GM12878 (cell line): Measurements from ENCODE around the gene GGT7. TPM values are rescaled to one million over a fixed set of nuclear protein-coding genes. Genes with fewer than 3 reads are reported as not detected.

ENCODE experiments used
- ATAC-seq: fragments of 200-7000 bp; cut with Tn5 transposase; 3 replicates; pipeline ENCODE4 v1.9.1; 2020; ENCODE audit warnings: mild to moderate bottlenecking, moderate library complexity
- BruUV-seq: library from RNA; stranded (reverse); fragments of 400-500 nt; replicated peaks from 2 replicates; lab custom pipeline; 2021; lab: Mats Ljungman, UMichigan
- CTCF ChIA-PET: fragments of 300-600 bp; sonication (Branson Sonifier 250); formaldehyde crosslinking; extraction: SDS; loops from one replicate; lab custom pipeline; 2021; ENCODE audit warnings: inconsistent platforms; lab: Yijun Ruan, JAX
- POLR2A ChIA-PET: fragments of 350-600 bp; formaldehyde crosslinking; extraction: SDS; loops from one replicate; lab custom pipeline; 2021; ENCODE audit warnings: inconsistent platforms; lab: Charles Lee
- RAD21 ChIA-PET: fragments of 300-600 bp; sonication (Branson Sonifier 250); formaldehyde crosslinking; loops from one replicate; lab custom pipeline; 2023; ENCODE audit warnings: antibody characterized with exemption; ENCODE audit not compliant: unreplicated experiment; lab: Charles Lee
- SMC1A ChIA-PET: fragments of 300-600 bp; sonication (Branson Sonifier 250); formaldehyde crosslinking; loops from one replicate; lab custom pipeline; 2023; ENCODE audit not compliant: unreplicated experiment, uncharacterized antibody; lab: Charles Lee
- DNase-seq: peaks from one replicate; pipeline ENCODE4 v3.0.0-alpha.2; 2011; ENCODE audit warnings: low read depth, low spot score
- FAIRE-seq: peaks from 3 replicates; lab custom pipeline; 2011; peaks lifted over from hg19 to GRCh38; lab: Jason Lieb, UNC
- H2AFZ ChIP-seq: 2 replicates; pipeline ENCODE4 v1.6.0; 2011; ENCODE audit warnings: low read depth, low read length, control low read depth; ENCODE audit not compliant: control insufficient read depth
- H3K27ac ChIP-seq: 2 replicates; pipeline ENCODE4 v1.5.1; 2011; ENCODE audit warnings: control low read depth; ENCODE audit not compliant: control insufficient read depth, insufficient read depth
- H3K27me3 ChIP-seq, 2 experiments: replicated peaks in 1 of 2; 2 replicates each; pipeline versions ENCODE4 v1.6.0 to v1.6.1; 2011; ENCODE audit warnings: low read length in 1 of 2; ENCODE audit not compliant: control insufficient read depth in 2 of 2, insufficient read depth in 2 of 2
- H3K36me3 ChIP-seq, 2 experiments: 2 replicates each; pipeline ENCODE4 v1.5.1; 2011; ENCODE audit warnings: low read length in 1 of 2; ENCODE audit not compliant: control insufficient read depth in 2 of 2, insufficient read depth in 2 of 2
- H3K4me1 ChIP-seq: 2 replicates; pipeline ENCODE4 v1.6.1; 2011; ENCODE audit warnings: mild to moderate bottlenecking, low read length, moderate library complexity, mixed read lengths; ENCODE audit not compliant: control insufficient read depth, insufficient read depth
- H3K4me2 ChIP-seq: 2 replicates; pipeline ENCODE4 v1.6.0; 2011; ENCODE audit warnings: control low read depth; ENCODE audit not compliant: control insufficient read depth, insufficient read depth
- H3K4me3 ChIP-seq: fragments of 200-600 bp; sonication (generic); 2 replicates; pipeline ENCODE4 v1.5.1; 2016
- H3K79me2 ChIP-seq: 2 replicates; pipeline ENCODE4 v1.6.0; 2011; ENCODE audit warnings: low read length; ENCODE audit not compliant: control insufficient read depth, insufficient read depth
- H3K9ac ChIP-seq: 2 replicates; pipeline ENCODE4 v1.8.0; 2011; ENCODE audit warnings: low read length, control low read depth, mixed read lengths; ENCODE audit not compliant: control insufficient read depth, insufficient read depth
- H3K9me3 ChIP-seq: replicated peaks from 3 replicates; pipeline ENCODE4 v1.5.1; 2011; ENCODE audit warnings: mild to moderate bottlenecking, low read length; ENCODE audit not compliant: control insufficient read depth, insufficient read depth
- H4K20me1 ChIP-seq: 2 replicates; pipeline ENCODE4 v1.6.0; 2011; ENCODE audit not compliant: control insufficient read depth, insufficient read depth
- BACH1 ChIP-seq: fragments of 450-650 bp; IDR thresholded peaks from 2 replicates; pipeline ENCODE4 v1.6.1; 2017; ENCODE audit warnings: mild to moderate bottlenecking, borderline replicate concordance
- E2F8 ChIP-seq: fragments of 450-650 bp; IDR thresholded peaks from 2 replicates; pipeline ENCODE4 v1.6.1; 2018; ENCODE audit warnings: mild to moderate bottlenecking, low read depth, moderate library complexity; ENCODE audit not compliant: partially characterized antibody
- HDAC2 ChIP-seq: fragments of 200-600 bp; sonication (generic); IDR thresholded peaks from 2 replicates; pipeline ENCODE4 v1.6.1; 2017
- HDAC6 ChIP-seq: fragments of 200-600 bp; sonication (generic); IDR thresholded peaks from one replicate; pipeline ENCODE4 v1.8.0; 2017; ENCODE audit warnings: antibody characterized with exemption; ENCODE audit not compliant: unreplicated experiment
- NFYB ChIP-seq: IDR thresholded peaks from 2 replicates; pipeline ENCODE4 v1.6.1; 2011; ENCODE audit warnings: low read depth, mild to moderate bottlenecking, low read length, improper control_type of control experiment, moderate library complexity; ENCODE audit not compliant: insufficient read depth
- SIN3A ChIP-seq: IDR thresholded peaks from 2 replicates; pipeline ENCODE4 v1.6.1; 2012; ENCODE audit warnings: low read depth, low read length, improper control_type of control experiment
- STAT3 ChIP-seq: IDR thresholded peaks from 2 replicates; pipeline ENCODE4 v1.6.1; 2011; ENCODE audit warnings: low read depth, low read length, improper control_type of control experiment
- WRNIP1 ChIP-seq: IDR thresholded peaks from 2 replicates; pipeline ENCODE4 v1.6.1; 2011; ENCODE audit warnings: low read depth, low read length, improper control_type of control experiment, borderline replicate concordance
- WGBS: methylation state at CpG from one replicate; pipeline ENCODE4 v1.1.6; 2016; ENCODE audit warnings: low lambda C conversion rate; ENCODE audit not compliant: insufficient replicate concordance, insufficient coverage; ENCODE audit errors: missing lambda C conversion rate; 5-methylcytosine and 5-hydroxymethylcytosine counted together
- in situ Hi-C: fragments of 300-500 bp; cut with MboI; formaldehyde crosslinking; loops from 9 replicates; pipeline ENCODE4 v1.14.3; 2018; ENCODE audit warnings: mixed read lengths
- intact Hi-C: fragments of 100-400 bp; cut with micrococcal nuclease; formaldehyde crosslinking; loops from one replicate; pipeline ENCODE4 v1.14.2; 2022; ENCODE audit not compliant: unreplicated experiment
- polyA plus RNA-seq, 11 experiments: library from polyadenylated mRNA; depleted of rRNA in 4 of 11; unstranded in 6 of 11; stranded (reverse) in 5 of 11; fragments of >200 nt; fragmentation: Nextera tagmentation in 4 of 11; fragmentation: Illumina TruSeq in 1 of 11; extraction: Ambion mirVana in 4 of 11; extraction: Trizol in 1 of 11; gene quantifications; 1 replicate in 1 of 11; 2 replicates in 10 of 11; pipeline versions ENCODE4 v1.2.1 to v1.2.3, GENCODE V29; 2011 to 2016; ENCODE audit warnings: inconsistent platforms in 2 of 11, missing spikeins in 2 of 11, low read depth in 1 of 11
- total RNA-seq, 4 experiments: library from RNA; depleted of rRNA in 3 of 4; stranded (reverse); fragments of >200 nt in 3 of 4; fragmentation: Illumina TruSeq in 1 of 4; extraction: Trizol in 1 of 4; gene quantifications; 2 replicates each; pipeline versions ENCODE4 v1.2.1 to v1.2.3, GENCODE V29; 2013 to 2021
- TF ChIP-seq, protein P1 (sequence below): fragments of 150-350 bp; IDR thresholded peaks from 2 replicates; pipeline ENCODE4 v1.6.1; 2014; ENCODE audit warnings: mild to moderate bottlenecking, low read depth, low read length
- TF ChIP-seq, protein P2 (sequence below): fragments of 450-650 bp; IDR thresholded peaks from 2 replicates; pipeline ENCODE4 v1.6.1; 2017; ENCODE audit warnings: low read depth, mild to moderate bottlenecking, moderate library complexity
- TF ChIP-seq, protein P3 (sequence below): IDR thresholded peaks from 2 replicates; pipeline ENCODE4 v1.6.1; 2011; ENCODE audit warnings: low read depth, mild to moderate bottlenecking, low read length, moderate library complexity, borderline replicate concordance; ENCODE audit errors: extremely low read depth
- TF ChIP-seq, protein P4 (sequence below): fragments of 450-650 bp; IDR thresholded peaks from 2 replicates; pipeline ENCODE4 v1.6.1; 2017; ENCODE audit warnings: borderline replicate concordance

Gene GGT7
- total and polyA plus RNA-seq, 10 of the 15 experiments (the other 5 are each of a cell fraction or from before 2014, with no cell fraction given): 0.02 to 14.7 (median 5.3) TPM

DNA sequence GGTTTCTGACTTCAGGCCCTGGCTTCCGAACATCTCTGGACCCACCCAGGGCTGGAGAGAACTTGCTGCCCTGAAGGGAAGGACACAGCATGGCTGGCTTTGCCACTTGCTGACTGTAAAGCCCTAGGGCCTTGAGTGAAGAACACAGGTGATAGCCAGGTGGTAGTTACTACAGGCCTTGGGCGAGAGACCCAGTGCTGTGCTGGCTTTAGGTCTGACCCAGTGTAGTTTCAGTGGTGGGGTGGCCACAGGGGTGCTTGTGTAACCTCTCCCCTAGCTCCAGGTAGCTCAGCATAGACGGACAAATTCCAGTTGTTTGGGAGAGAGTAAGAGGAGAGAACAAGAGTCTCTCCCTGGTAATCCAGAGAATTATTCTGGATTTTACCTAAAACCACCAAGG lies 74.3 kb downstream of the GGT7 start (continued):
- TF ChIP-seq STAT3: no peak
- TF ChIP-seq, protein P1, sequence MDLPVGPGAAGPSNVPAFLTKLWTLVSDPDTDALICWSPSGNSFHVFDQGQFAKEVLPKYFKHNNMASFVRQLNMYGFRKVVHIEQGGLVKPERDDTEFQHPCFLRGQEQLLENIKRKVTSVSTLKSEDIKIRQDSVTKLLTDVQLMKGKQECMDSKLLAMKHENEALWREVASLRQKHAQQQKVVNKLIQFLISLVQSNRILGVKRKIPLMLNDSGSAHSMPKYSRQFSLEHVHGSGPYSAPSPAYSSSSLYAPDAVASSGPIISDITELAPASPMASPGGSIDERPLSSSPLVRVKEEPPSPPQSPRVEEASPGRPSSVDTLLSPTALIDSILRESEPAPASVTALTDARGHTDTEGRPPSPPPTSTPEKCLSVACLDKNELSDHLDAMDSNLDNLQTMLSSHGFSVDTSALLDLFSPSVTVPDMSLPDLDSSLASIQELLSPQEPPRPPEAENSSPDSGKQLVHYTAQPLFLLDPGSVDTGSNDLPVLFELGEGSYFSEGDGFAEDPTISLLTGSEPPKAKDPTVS: no peak
- TF ChIP-seq HDAC2: no peak
- TF ChIP-seq HDAC6: no peak
- TF ChIP-seq SIN3A: no peak
- TF ChIP-seq BACH1: no peak

DNA sequence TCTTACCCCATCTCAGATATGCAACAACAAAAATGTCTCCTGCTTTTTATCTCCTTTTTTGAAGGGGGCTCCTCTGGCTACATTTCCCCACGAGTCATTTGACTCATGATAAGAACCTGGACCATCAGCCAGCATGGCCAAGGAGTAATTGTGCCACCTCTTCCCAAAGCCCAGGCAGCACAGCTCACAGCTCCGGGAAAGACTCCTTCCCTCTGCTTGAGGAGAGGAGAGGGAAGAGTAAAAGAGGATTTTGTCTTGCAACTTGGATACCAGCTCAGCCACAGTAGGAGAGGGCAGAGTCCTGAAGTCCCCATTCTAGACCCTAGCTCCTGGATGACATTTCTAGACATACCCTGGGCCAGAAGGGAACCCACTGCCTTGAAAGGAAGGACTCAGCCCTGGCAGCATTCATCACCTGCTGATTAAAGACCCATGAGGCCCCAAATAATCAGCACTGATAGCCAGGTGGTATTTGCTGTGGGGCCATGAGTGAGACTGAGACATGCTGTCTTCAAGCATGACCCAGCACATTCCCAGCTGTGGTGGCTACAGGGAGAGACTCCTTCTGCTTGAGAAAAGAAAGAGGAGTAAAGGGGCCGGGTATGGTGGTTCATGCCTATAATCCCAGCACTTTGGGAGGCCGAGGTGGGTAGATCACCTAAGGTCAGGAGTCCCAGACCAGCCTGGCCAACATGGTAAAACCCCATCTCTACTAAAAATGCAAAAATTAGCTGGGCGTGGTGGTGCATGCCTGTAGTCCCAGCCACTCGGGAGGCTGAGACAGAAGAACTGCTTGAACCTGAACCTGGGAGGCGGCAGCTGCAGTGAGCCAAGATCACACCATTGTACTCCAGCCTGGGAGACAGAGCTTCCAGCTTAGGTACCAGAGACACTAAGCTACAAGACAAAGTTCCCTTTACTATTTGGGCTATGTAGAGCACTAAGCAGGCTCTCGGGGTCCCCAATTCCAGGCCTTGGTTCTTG lies 75.4 kb downstream of the GGT7 start:
- WGBS: 73% methylated on average over 8 of the region's 8 CpGs
- H3K9me3 ChIP-seq: no peaks in the 10 kb centered on the region; the same call in 2 of the 3 replicates
- H3K4me1 ChIP-seq: peaks cover 4% of the 10 kb centered on the region; the same call in 1 of the 2 replicates
- no TSS peak for BruUV-seq
- TF ChIP-seq NFYB (no peak), E2F8 (no peak), BACH1 (no peak), HDAC6 (no peak), WRNIP1 (no peak)
- TF ChIP-seq, protein P2, sequence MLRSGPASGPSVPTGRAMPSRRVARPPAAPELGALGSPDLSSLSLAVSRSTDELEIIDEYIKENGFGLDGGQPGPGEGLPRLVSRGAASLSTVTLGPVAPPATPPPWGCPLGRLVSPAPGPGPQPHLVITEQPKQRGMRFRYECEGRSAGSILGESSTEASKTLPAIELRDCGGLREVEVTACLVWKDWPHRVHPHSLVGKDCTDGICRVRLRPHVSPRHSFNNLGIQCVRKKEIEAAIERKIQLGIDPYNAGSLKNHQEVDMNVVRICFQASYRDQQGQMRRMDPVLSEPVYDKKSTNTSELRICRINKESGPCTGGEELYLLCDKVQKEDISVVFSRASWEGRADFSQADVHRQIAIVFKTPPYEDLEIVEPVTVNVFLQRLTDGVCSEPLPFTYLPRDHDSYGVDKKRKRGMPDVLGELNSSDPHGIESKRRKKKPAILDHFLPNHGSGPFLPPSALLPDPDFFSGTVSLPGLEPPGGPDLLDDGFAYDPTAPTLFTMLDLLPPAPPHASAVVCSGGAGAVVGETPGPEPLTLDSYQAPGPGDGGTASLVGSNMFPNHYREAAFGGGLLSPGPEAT: no peak
- TF ChIP-seq, protein P3, sequence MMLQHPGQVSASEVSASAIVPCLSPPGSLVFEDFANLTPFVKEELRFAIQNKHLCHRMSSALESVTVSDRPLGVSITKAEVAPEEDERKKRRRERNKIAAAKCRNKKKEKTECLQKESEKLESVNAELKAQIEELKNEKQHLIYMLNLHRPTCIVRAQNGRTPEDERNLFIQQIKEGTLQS: no peak
- TF ChIP-seq, protein P4, sequence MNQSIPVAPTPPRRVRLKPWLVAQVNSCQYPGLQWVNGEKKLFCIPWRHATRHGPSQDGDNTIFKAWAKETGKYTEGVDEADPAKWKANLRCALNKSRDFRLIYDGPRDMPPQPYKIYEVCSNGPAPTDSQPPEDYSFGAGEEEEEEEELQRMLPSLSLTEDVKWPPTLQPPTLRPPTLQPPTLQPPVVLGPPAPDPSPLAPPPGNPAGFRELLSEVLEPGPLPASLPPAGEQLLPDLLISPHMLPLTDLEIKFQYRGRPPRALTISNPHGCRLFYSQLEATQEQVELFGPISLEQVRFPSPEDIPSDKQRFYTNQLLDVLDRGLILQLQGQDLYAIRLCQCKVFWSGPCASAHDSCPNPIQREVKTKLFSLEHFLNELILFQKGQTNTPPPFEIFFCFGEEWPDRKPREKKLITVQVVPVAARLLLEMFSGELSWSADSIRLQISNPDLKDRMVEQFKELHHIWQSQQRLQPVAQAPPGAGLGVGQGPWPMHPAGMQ: no peak
- ChIA-PET SMC1A (interaction anchor here (0.7 kb wide), 1 partner anchor 76 kb away, joined by 3 read pairs; no protein-coding TSS in a partner anchor), CTCF (interaction anchor here (0.6 to 1.4 kb wide), 4 partner anchors 27 to 473 kb away, joined by 3 to 4 read pairs (median 3); no protein-coding TSS in a partner anchor), RAD21 (no interaction called here), POLR2A (interaction anchor here (0.7 kb wide), 1 partner anchor 86 kb away, joined by 3 read pairs; no protein-coding TSS in a partner anchor)
- intact Hi-C loops (no loop called here), in situ Hi-C loops (no loop called here)
- FAIRE-seq (no peak), ATAC-seq (no peak), DNase-seq (no peak)
- H3K9ac ChIP-seq: no peak overlapping the region
- no peak overlapping the region for H3K4me3 ChIP-seq
- H2AFZ ChIP-seq: no peak overlapping the region
- H3K27me3 ChIP-seq: no peaks in the 10 kb centered on the region
- no peak overlapping the region for H3K4me2 ChIP-seq
- H3K36me3 ChIP-seq: no peaks in the 10 kb centered on the region
- H4K20me1 ChIP-seq: no peaks in the 10 kb centered on the region
- no peak overlapping the region for H3K27ac ChIP-seq
- H3K79me2 ChIP-seq: peaks cover 14% of the 10 kb centered on the region
